ENCODE measurements around the gene NKD2.
"Not testable (repeated sequence)": the region's sequence is repeated elsewhere in the genome, so short reads cannot be mapped to it uniquely, and the experiment has no call there.

GRCh38 chr5:1021969-1022336 lies 13.4 kb downstream of the NKD2 start:
- not testable (repeated sequence) for TF ChIP-seq POLR2A (IDR thresholded peaks at IDR 0.05; ENCODE audit: borderline replicate concordance, extremely low read depth, insufficient read depth, insufficient read length); EGR1 (IDR thresholded peaks at IDR 0.05; ENCODE audit: low read depth); EZH2phosphoT487 (IDR thresholded peaks at IDR 0.05; ENCODE audit: borderline replicate concordance)
- TF ChIP-seq, protein P1, sequence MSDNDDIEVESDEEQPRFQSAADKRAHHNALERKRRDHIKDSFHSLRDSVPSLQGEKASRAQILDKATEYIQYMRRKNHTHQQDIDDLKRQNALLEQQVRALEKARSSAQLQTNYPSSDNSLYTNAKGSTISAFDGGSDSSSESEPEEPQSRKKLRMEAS (IDR thresholded peaks at IDR 0.05), result not testable (repeated sequence)

Measured in HCT116 (cell line).